K562 (cell line): ENCODE results near the gene SPRED2. TPM values are rescaled to one million over a fixed set of nuclear protein-coding genes. Genes with fewer than 3 reads are reported as not detected.

ENCODE experiments used
- ELF2 ChIP-seq: fragments of 250-450 bp; sonication (Bioruptor Pico); IDR thresholded peaks from 2 replicates; pipeline ENCODE4 v1.5.0; 2021; ENCODE audit warnings: mild to moderate bottlenecking
- HMG20B ChIP-seq: fragments of 250-450 bp; sonication (Bioruptor Pico); IDR thresholded peaks from 2 replicates; pipeline ENCODE4 v1.5.0; 2021; ENCODE audit warnings: mild to moderate bottlenecking
- KHSRP ChIP-seq: fragments of 450-650 bp; IDR thresholded peaks from 2 replicates; pipeline ENCODE4 v1.6.1; 2017
- SMARCB1 ChIP-seq: IDR thresholded peaks from 2 replicates; pipeline ENCODE4 v1.6.1; 2011; ENCODE audit warnings: improper control_type of control experiment, low read depth; ENCODE audit not compliant: insufficient read length
- SNIP1 ChIP-seq: fragments of 450-650 bp; IDR thresholded peaks from 2 replicates; pipeline ENCODE4 v1.7.1; 2017; ENCODE audit warnings: low read depth, mild to moderate bottlenecking
- TFE3 ChIP-seq: fragments of 450-650 bp; formaldehyde crosslinking; IDR thresholded peaks from 2 replicates; pipeline ENCODE4 v1.4.0; 2020; ENCODE audit warnings: mild to moderate bottlenecking, mixed read lengths
- UBTF ChIP-seq, 2 experiments: IDR thresholded peaks; 2 replicates each; pipeline ENCODE4 v1.6.1; 2012; ENCODE audit warnings: improper control_type of control experiment in 2 of 2, low read depth in 2 of 2, low read length in 2 of 2, borderline replicate concordance in 1 of 2
- ZNF586 ChIP-seq: fragments of 450-650 bp; formaldehyde crosslinking; conservative IDR thresholded peaks from 2 replicates; pipeline ENCODE4 v1.4.0; 2020; ENCODE audit warnings: mild to moderate bottlenecking, moderate library complexity
- ZNF609 ChIP-seq: sonication (generic); formaldehyde crosslinking; IDR thresholded peaks from 2 replicates; pipeline ENCODE4 v1.8.1; 2023; ENCODE audit warnings: missing genetic modification reagents, mild to moderate bottlenecking, borderline replicate concordance
- polyA plus RNA-seq, 8 experiments: library from polyadenylated mRNA; depleted of rRNA in 4 of 8; stranded (reverse) in 5 of 8; unstranded in 3 of 8; fragments of >200 nt; fragmentation: Nextera tagmentation in 2 of 8; fragmentation: Illumina TruSeq in 1 of 8; extraction: Ambion mirVana in 2 of 8; extraction: Trizol in 1 of 8; gene quantifications; 2 replicates each; pipeline versions ENCODE4 v1.2.1 to v1.2.3, GENCODE V29; 2011 to 2014; ENCODE audit warnings: inconsistent platforms in 1 of 8, missing spikeins in 1 of 8
- total RNA-seq, 7 experiments: library from RNA; depleted of rRNA in 6 of 7; stranded (reverse); fragments of >200 nt in 6 of 7; fragmentation: Illumina TruSeq in 2 of 7; extraction: Trizol in 2 of 7; gene quantifications; 2 replicates each; pipeline versions ENCODE4 v1.2.1 to v1.2.3, GENCODE V29; 2011 to 2021; ENCODE audit warnings: low replicate concordance in 1 of 7
- TF ChIP-seq, protein P1 (sequence below): fragments of 250-450 bp; sonication (Bioruptor Pico); IDR thresholded peaks from 2 replicates; pipeline ENCODE4 v1.8.0; 2021; ENCODE audit warnings: moderate library complexity, mild to moderate bottlenecking, inconsistent platforms

Gene SPRED2
- total and polyA plus RNA-seq, 9 of the 15 experiments (the other 6 are each of a cell fraction or from before 2014, with no cell fraction given): 4.6 to 50.8 (median 14.1) TPM

DNA sequence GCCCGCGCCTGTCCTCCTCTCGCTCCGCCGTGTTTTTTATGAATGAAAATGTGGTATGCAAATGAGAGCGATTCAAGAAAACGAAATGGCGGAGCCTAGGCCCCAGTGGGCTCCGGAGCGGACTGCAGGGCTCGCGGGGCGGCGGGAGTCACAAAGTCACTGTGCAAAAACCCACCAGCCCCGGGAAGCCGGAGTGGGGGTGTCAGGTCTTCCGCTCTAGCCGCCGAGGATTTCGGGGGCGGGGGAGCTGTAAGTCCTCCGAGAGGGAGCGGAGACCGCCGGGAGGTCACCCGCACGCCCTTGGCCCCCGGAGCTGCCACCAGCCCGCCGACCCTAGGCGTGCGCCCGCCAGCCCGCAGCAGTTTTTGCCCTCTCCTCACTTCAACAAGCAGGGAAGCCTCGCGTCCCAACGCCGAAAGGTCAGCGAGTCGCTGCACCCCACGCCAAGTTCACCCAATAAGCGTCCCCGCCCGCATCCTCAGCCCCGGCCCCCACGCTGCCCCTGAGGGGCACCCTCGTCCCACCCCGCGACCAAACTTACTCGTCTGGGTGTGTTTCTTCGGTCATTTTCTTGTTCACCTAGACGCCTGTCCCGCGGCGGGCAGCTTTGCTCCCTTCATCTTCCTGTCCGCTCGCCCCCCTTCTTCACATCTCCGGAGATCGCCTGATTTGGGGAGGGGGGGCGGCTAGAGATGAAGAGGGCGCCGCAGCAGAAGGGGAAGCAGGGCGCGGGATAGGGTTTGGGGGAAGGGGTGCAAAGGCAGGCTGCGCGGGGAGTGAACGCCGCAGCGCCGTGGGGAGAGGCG is 775 bp downstream of the SPRED2 start (continued):
- no peak for TF ChIP-seq ELF2 (CRISPR knock-in tag)
- no peak for TF ChIP-seq KHSRP
- TF ChIP-seq ZNF609: no peak
- no peak for TF ChIP-seq ZNF586 (CRISPR knock-in tag)
- no peak for TF ChIP-seq HMG20B (CRISPR knock-in tag)
- no peak for TF ChIP-seq SNIP1
- TF ChIP-seq TFE3 (CRISPR knock-in tag): no peak
- TF ChIP-seq, protein P1, sequence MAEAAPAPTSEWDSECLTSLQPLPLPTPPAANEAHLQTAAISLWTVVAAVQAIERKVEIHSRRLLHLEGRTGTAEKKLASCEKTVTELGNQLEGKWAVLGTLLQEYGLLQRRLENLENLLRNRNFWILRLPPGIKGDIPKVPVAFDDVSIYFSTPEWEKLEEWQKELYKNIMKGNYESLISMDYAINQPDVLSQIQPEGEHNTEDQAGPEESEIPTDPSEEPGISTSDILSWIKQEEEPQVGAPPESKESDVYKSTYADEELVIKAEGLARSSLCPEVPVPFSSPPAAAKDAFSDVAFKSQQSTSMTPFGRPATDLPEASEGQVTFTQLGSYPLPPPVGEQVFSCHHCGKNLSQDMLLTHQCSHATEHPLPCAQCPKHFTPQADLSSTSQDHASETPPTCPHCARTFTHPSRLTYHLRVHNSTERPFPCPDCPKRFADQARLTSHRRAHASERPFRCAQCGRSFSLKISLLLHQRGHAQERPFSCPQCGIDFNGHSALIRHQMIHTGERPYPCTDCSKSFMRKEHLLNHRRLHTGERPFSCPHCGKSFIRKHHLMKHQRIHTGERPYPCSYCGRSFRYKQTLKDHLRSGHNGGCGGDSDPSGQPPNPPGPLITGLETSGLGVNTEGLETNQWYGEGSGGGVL (CRISPR knock-in tag): no peak
- no peak for TF ChIP-seq SMARCB1
- TF ChIP-seq UBTF (IDR thresholded peaks at IDR 0.05; ENCODE audit: borderline replicate concordance in 1 of 2, low read depth in 2 of 2, low read length in 2 of 2): no peak
